Breast epithelium (tissue), 4 donors: ENCODE measurements around the gene ATP13A3. TPM values are rescaled to one million over a fixed set of nuclear protein-coding genes. Genes with fewer than 3 reads are reported as not detected.

Source experiments
- DNase-seq, 2 donors: peaks; one replicate each; pipeline ENCODE4 v3.0.0-alpha.2; 2019; ENCODE audit warnings: low spot score in 2 of 2
- H3K27ac ChIP-seq, 2 donors: fragments of 200-600 bp; sonication (generic) in 1 of 2; one replicate each; pipeline ENCODE4 v1.5.1; 2016 to 2019; ENCODE audit warnings: mild to moderate bottlenecking in 1 of 2
- H3K27me3 ChIP-seq, 2 donors: fragments of 200-600 bp; sonication (generic) in 1 of 2; one replicate each; pipeline versions ENCODE4 v1.5.1 to v1.6.0; 2017 to 2019; ENCODE audit warnings: control low read depth in 1 of 2, mild to moderate bottlenecking in 1 of 2
- H3K36me3 ChIP-seq: fragments of 200-600 bp; one replicate; pipeline ENCODE4 v1.5.1; 2019
- H3K4me1 ChIP-seq, 2 donors: fragments of 200-600 bp; sonication (generic); one replicate each; pipeline ENCODE4 v1.5.1; 2016 to 2019; ENCODE audit warnings: control low read depth in 1 of 2
- H3K4me3 ChIP-seq, 3 donors: fragments of 200-600 bp; sonication (generic); 1 replicate in 2 of 3; 2 replicates in 1 of 3; pipeline ENCODE4 v1.5.1; 2016 to 2019; ENCODE audit warnings: mild to moderate bottlenecking in 3 of 3, moderate library complexity in 2 of 3
- H3K9me3 ChIP-seq, 2 donors: fragments of 200-600 bp; sonication (generic) in 1 of 2; one replicate each; pipeline ENCODE4 v1.5.1; 2016 to 2019; ENCODE audit warnings: control low read depth in 1 of 2
- CTCF ChIP-seq, 3 donors: fragments of 450-650 bp; IDR thresholded peaks; one replicate each; pipeline ENCODE4 v1.5.1; 2016 to 2017; ENCODE audit warnings: antibody characterized with exemption in 3 of 3, mild to moderate bottlenecking in 3 of 3, moderate library complexity in 3 of 3
- POLR2A ChIP-seq: fragments of 450-650 bp; IDR thresholded peaks from one replicate; pipeline ENCODE4 v1.6.1; 2016; ENCODE audit warnings: antibody characterized with exemption, mild to moderate bottlenecking, moderate library complexity
- POLR2AphosphoS5 ChIP-seq, 3 donors: sonication (generic); formaldehyde crosslinking; IDR thresholded peaks; one replicate each; pipeline ENCODE4 v1.6.1; 2017; ENCODE audit warnings: antibody characterized with exemption in 3 of 3
- intact Hi-C: fragments of 100-400 bp; cut with DNase I; formaldehyde crosslinking; loops from one replicate; pipeline ENCODE4 v1.15.1; 2023; ENCODE audit warnings: low total_unique reads
- total RNA-seq, 3 donors: library from RNA; depleted of rRNA; stranded (reverse); fragments of >200 nt; gene quantifications; one replicate each; pipeline ENCODE4 v1.1.0, GENCODE V29; 2016

The ATP13A3 gene
- total RNA-seq, 3 donors from 2014 or later, result 132 to 170 (median 142) TPM

GRCh38 chr3:194365526-194365925, 121.3 kb downstream of the ATP13A3 start:
- no peak for DNase-seq
- H3K27ac ChIP-seq, result no peak overlapping the region
- H3K9me3 ChIP-seq, result no peaks in the 10 kb centered on the region
- H3K4me1 ChIP-seq, result no peaks in the 10 kb centered on the region
- no peak overlapping the region for H3K4me3 ChIP-seq
- no peaks in the 10 kb centered on the region for H3K36me3 ChIP-seq
- TF ChIP-seq POLR2A (no peak), POLR2AphosphoS5 (IDR thresholded peaks at IDR 0.05) (no peak), CTCF (IDR thresholded peaks at IDR 0.05) (no peak)
- peaks cover 0 to 11% of the 10 kb centered on the region in 2 donors for H3K27me3 ChIP-seq
- intact Hi-C loops, result no loop called here

GRCh38 chr3:194364652-194365434, 122.0 kb downstream of the ATP13A3 start:
- Histone ChIP-seq H3K36me3 (no peaks in the 10 kb centered on the region), H3K27me3 (peaks cover 0 to 11% of the 10 kb centered on the region in 2 donors), H3K9me3 (no peaks in the 10 kb centered on the region), H3K4me1 (no peaks in the 10 kb centered on the region), H3K27ac (no peak overlapping the region), H3K4me3 (no peak overlapping the region)
- DNase-seq, result no peak
- intact Hi-C loops, result no loop called here
- no peak for TF ChIP-seq POLR2AphosphoS5 (IDR thresholded peaks at IDR 0.05)
- TF ChIP-seq POLR2A, result no peak
- no peak for TF ChIP-seq CTCF (IDR thresholded peaks at IDR 0.05)

GRCh38 chr3:194364314-194364651, 122.5 kb downstream of the ATP13A3 start:
- Histone ChIP-seq H3K4me3 (no peak overlapping the region), H3K4me1 (no peaks in the 10 kb centered on the region), H3K27ac (no peak overlapping the region), H3K9me3 (no peaks in the 10 kb centered on the region), H3K36me3 (no peaks in the 10 kb centered on the region), H3K27me3 (peaks cover 0 to 8% of the 10 kb centered on the region in 2 donors)
- intact Hi-C loops, result no loop called here
- TF ChIP-seq POLR2A, result no peak
- no peak for TF ChIP-seq CTCF (IDR thresholded peaks at IDR 0.05)
- TF ChIP-seq POLR2AphosphoS5 (IDR thresholded peaks at IDR 0.05), result no peak
- DNase-seq, result no peak

GRCh38 chr3:194360568-194360967, 126.2 kb downstream of the ATP13A3 start:
- H3K27ac ChIP-seq, result no peak overlapping the region
- no peaks in the 10 kb centered on the region for H3K36me3 ChIP-seq
- no peaks in the 10 kb centered on the region for H3K4me1 ChIP-seq
- no peaks in the 10 kb centered on the region for H3K27me3 ChIP-seq
- H3K9me3 ChIP-seq, result no peaks in the 10 kb centered on the region
- intact Hi-C loops, result no loop called here
- no peak overlapping the region for H3K4me3 ChIP-seq
- DNase-seq, result no peak
- TF ChIP-seq CTCF (IDR thresholded peaks at IDR 0.05) (no peak), POLR2A (no peak), POLR2AphosphoS5 (IDR thresholded peaks at IDR 0.05) (no peak)

- intact Hi-C loops, result no loop called here
- Histone ChIP-seq H3K27me3 (no peaks in the 10 kb centered on the region), H3K36me3 (no peaks in the 10 kb centered on the region), H3K4me3 (no peak overlapping the region), H3K9me3 (no peaks in the 10 kb centered on the region), H3K4me1 (no peaks in the 10 kb centered on the region), H3K27ac (no peak overlapping the region)
- DNase-seq, result no peak
- no peak for TF ChIP-seq POLR2AphosphoS5 (IDR thresholded peaks at IDR 0.05)
- TF ChIP-seq POLR2A, result no peak
- TF ChIP-seq CTCF (IDR thresholded peaks at IDR 0.05), result no peak
These were observed 129.1 kb downstream of the ATP13A3 start for GRCh38 chr3:194357681-194358080.
